Immature natural killer cell (primary cell): ENCODE results near the gene COL23A1. TPM values are rescaled to one million over a fixed set of nuclear protein-coding genes. Genes with fewer than 3 reads are reported as not detected.

Experiments
- DNase-seq, 3 donors: peaks; one replicate each; pipeline ENCODE4 v3.0.0; 2022; ENCODE audit warnings: mixed read lengths in 1 of 3
- H3K27ac Mint-ChIP-seq, 6 donors: one replicate each; pipeline ENCODE4 v1.8.0; 2020; ENCODE audit warnings: mixed read lengths in 6 of 6, mild to moderate bottlenecking in 5 of 6, inconsistent platforms in 4 of 6, moderate library complexity in 3 of 6
- H3K27me3 Mint-ChIP-seq, 3 donors: one replicate each; pipeline ENCODE4 v1.8.0; 2020 to 2021; ENCODE audit warnings: low read depth in 3 of 3, mild to moderate bottlenecking in 3 of 3, mixed read lengths in 3 of 3, moderate library complexity in 3 of 3, inconsistent platforms in 1 of 3
- H3K36me3 Mint-ChIP-seq, 3 donors: one replicate each; pipeline ENCODE4 v1.8.0; 2020; ENCODE audit warnings: mixed read lengths in 3 of 3, inconsistent platforms in 2 of 3, mild to moderate bottlenecking in 2 of 3
- H3K4me1 Mint-ChIP-seq, 2 donors: one replicate each; pipeline ENCODE4 v1.8.0; 2020; ENCODE audit warnings: inconsistent platforms in 2 of 2, mild to moderate bottlenecking in 2 of 2, mixed read lengths in 2 of 2, moderate library complexity in 1 of 2
- H3K4me3 Mint-ChIP-seq, 5 donors: one replicate each; pipeline ENCODE4 v1.8.0; 2020; ENCODE audit warnings: mild to moderate bottlenecking in 5 of 5, mixed read lengths in 5 of 5, inconsistent platforms in 3 of 5, moderate library complexity in 3 of 5
- H3K9me3 Mint-ChIP-seq, 6 donors: one replicate each; pipeline ENCODE4 v1.8.0; 2020; ENCODE audit warnings: mild to moderate bottlenecking in 6 of 6, mixed read lengths in 6 of 6, inconsistent platforms in 4 of 6, moderate library complexity in 3 of 6
- polyA plus RNA-seq, 3 donors: library from polyadenylated mRNA; unstranded; fragments of 300-500 nt; fragmentation: Illumina TruSeq; gene quantifications; one replicate each; pipeline ENCODE4 v1.2.3, GENCODE V29; 2021

The COL23A1 gene
- polyA plus RNA-seq, 3 donors from 2014 or later: 0.40 to 0.78 TPM; not detected in 1

DNA sequence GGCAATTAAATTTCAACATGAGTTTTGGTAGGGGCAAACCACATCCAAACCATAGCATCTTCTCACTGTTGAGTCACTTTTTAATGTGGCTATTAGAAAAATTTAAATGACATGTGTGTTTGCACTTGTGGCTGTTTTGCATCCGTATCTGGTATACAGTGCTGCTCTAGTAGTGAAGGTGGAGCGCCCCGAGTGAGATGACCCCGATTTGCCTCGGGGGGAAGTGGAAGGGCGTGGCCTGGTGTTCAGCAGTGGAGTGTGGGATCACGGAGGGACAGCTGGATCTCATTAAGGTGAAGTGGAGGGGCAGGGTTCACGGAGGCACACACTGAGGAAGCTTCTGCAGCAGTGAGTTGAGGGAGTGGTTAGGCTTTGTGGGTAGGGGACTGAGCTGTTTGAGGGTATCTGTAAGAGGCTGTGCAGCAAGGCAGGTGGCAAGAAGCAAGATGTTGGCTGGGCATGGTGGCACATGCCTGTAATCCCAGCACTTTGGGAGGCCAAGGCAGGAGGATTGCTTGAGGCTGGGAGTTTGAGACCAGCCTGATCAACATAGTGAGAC is 396.9 kb downstream of the COL23A1 start:
- Mint-ChIP-seq H3K4me1 (peaks cover 37 to 43% of the 10 kb centered on the region in 2 donors), H3K27ac (peak overlapping the region; percentile 38 to 91 (median 76)), H3K4me3 (peak overlapping the region; percentile 79 to 87 (median 81))

DNA sequence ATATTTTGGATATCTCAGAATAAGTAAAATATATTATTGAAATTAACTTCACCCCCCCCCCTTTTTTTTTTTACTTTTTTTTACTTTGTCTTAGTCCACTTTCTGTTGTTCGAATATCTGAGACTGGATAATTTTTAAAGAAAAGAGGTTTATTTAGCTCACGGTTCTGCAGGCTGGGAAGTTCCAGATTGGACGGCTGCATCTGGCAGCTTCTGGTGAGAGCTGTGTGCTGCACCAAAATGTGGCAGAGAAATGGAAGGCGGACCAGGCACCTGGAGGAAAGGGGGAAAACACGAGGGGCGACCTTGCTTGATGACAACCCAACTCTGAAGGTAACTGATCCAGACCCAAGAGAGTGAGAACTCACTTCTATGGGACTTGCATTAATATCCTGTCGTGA is 397.4 kb downstream of the COL23A1 start:
- peak overlapping the region in 5 of 6 donors; percentile 25 to 91 (median 41) for H3K27ac Mint-ChIP-seq
- peak overlapping the region; percentile 79 to 87 (median 81) for H3K4me3 Mint-ChIP-seq
- H3K36me3 Mint-ChIP-seq: peaks cover 0 to 3% (median 0%) of the 10 kb centered on the region in 3 donors
- H3K9me3 Mint-ChIP-seq: no peaks in the 10 kb centered on the region
- H3K4me1 Mint-ChIP-seq: peaks cover 37 to 43% of the 10 kb centered on the region in 2 donors
- peaks cover 0 to 4% (median 3%) of the 10 kb centered on the region in 3 donors for H3K27me3 Mint-ChIP-seq
- no peak for DNase-seq

More for the DNA sequence above, 396.9 kb downstream of the COL23A1 start:
- peak in 2 of 3 donors; percentile 35 to 37 for DNase-seq
- Mint-ChIP-seq H3K9me3 (no peaks in the 10 kb centered on the region), H3K27me3 (peaks cover 0 to 3% (median 3%) of the 10 kb centered on the region in 3 donors), H3K36me3 (peaks cover 0 to 1% (median 0%) of the 10 kb centered on the region in 3 donors)

- no peak overlapping the region for H3K4me3 Mint-ChIP-seq
- H3K9me3 Mint-ChIP-seq: no peaks in the 10 kb centered on the region
- DNase-seq: no peak
- peaks cover 0 to 3% (median 0%) of the 10 kb centered on the region in 3 donors for H3K36me3 Mint-ChIP-seq
- peaks cover 37 to 43% of the 10 kb centered on the region in 2 donors for H3K4me1 Mint-ChIP-seq
- H3K27me3 Mint-ChIP-seq: peaks cover 0 to 4% (median 3%) of the 10 kb centered on the region in 3 donors
- H3K27ac Mint-ChIP-seq: peak overlapping the region in 1 of 6 donors; percentile 70
These were observed 397.9 kb downstream of the COL23A1 start for GRCh38 chr5:178192244-178192643.

- peaks cover 0 to 5% (median 3%) of the 10 kb centered on the region in 3 donors for H3K27me3 Mint-ChIP-seq
- H3K36me3 Mint-ChIP-seq: peaks cover 0 to 3% (median 0%) of the 10 kb centered on the region in 3 donors
- H3K4me1 Mint-ChIP-seq: peaks cover 36 to 43% of the 10 kb centered on the region in 2 donors
- H3K4me3 Mint-ChIP-seq: no peak overlapping the region
- no peaks in the 10 kb centered on the region for H3K9me3 Mint-ChIP-seq
- no peak for DNase-seq
- H3K27ac Mint-ChIP-seq: no peak overlapping the region
These were observed 398.5 kb downstream of the COL23A1 start for GRCh38 chr5:178191661-178192060.

- Mint-ChIP-seq H3K4me1 (peaks cover 20 to 23% of the 10 kb centered on the region in 2 donors), H3K27ac (peak overlapping the region in 1 of 6 donors; percentile 16), H3K4me3 (no peak overlapping the region), H3K9me3 (no peaks in the 10 kb centered on the region), H3K27me3 (peaks cover 0 to 7% (median 6%) of the 10 kb centered on the region in 3 donors), H3K36me3 (peaks cover 0 to 3% (median 0%) of the 10 kb centered on the region in 3 donors)
- DNase-seq: no peak
These were observed 400.8 kb downstream of the COL23A1 start for GRCh38 chr5:178189433-178189832.

Other genes with a start within 250 kb of the COL23A1 start
- gene CLK4, start 36.7 kb upstream of the COL23A1 start, polyA plus RNA-seq: 10 to 100 TPM in 2 of 3 donors, 1 to 10 TPM in 1; 9.3 to 18.0 (median 16.9) TPM
- 10 to 100 TPM in 2 of 3 donors, 1 to 10 TPM in 1; 8.4 to 20.1 (median 13.0) TPM for gene ZNF354A, start 140.3 kb upstream of the COL23A1 start, polyA plus RNA-seq